Natural killer cell (primary cell): ENCODE measurements around the gene LGI1. TPM values are rescaled to one million over a fixed set of nuclear protein-coding genes. Genes with fewer than 3 reads are reported as not detected.

Source experiments
- ATAC-seq, 3 donors: fragments of 150-1000 bp in 2 of 3; fragments of 200-7000 bp in 1 of 3; cut with Tn5 transposase; 1 replicate in 1 of 3; 2 replicates in 2 of 3; pipeline ENCODE4 v1.10.0; 2021; ENCODE audit warnings: mild to moderate bottlenecking in 2 of 3, moderate library complexity in 2 of 3
- DNase-seq, 2 donors: peaks; one replicate each; pipeline versions ENCODE4 v3.0.0 to v3.0.0-alpha.2; 2013 to 2021; ENCODE audit warnings: mixed read lengths in 1 of 2
- H3K27ac ChIP-seq: one replicate; pipeline ENCODE4 v1.5.1; 2013; ENCODE audit warnings: mild to moderate bottlenecking, low read length
- H3K27me3 ChIP-seq: one replicate; pipeline ENCODE4 v1.6.1; 2013; ENCODE audit warnings: low read length; ENCODE audit not compliant: control insufficient read depth, insufficient read depth
- H3K36me3 ChIP-seq: one replicate; pipeline ENCODE4 v1.6.1; 2013; ENCODE audit warnings: low read length; ENCODE audit not compliant: control insufficient read depth, insufficient read depth
- H3K4me1 ChIP-seq: one replicate; pipeline ENCODE4 v1.6.1; 2013; ENCODE audit warnings: low read length; ENCODE audit not compliant: control insufficient read depth, insufficient read depth
- H3K4me3 ChIP-seq: one replicate; pipeline ENCODE4 v1.5.1; 2013; ENCODE audit warnings: low read length
- H3K9me3 ChIP-seq: one replicate; pipeline ENCODE4 v1.6.1; 2013; ENCODE audit warnings: low read length; ENCODE audit not compliant: control insufficient read depth, insufficient read depth
- H3K27ac Mint-ChIP-seq, 2 donors: one replicate each; pipeline ENCODE4 v1.8.0; 2022; ENCODE audit warnings: mild to moderate bottlenecking in 2 of 2, mixed read lengths in 2 of 2, moderate library complexity in 1 of 2
- H3K27me3 Mint-ChIP-seq, 2 donors: one replicate each; pipeline ENCODE4 v1.8.0; 2022; ENCODE audit warnings: low read depth in 2 of 2, mixed read lengths in 2 of 2
- H3K36me3 Mint-ChIP-seq: one replicate; pipeline ENCODE4 v1.8.0; 2022; ENCODE audit warnings: mixed read lengths
- H3K4me1 Mint-ChIP-seq, 2 donors: one replicate each; pipeline ENCODE4 v1.8.0; 2022; ENCODE audit warnings: mixed read lengths in 2 of 2
- H3K4me3 Mint-ChIP-seq: one replicate; pipeline ENCODE4 v1.8.0; 2022; ENCODE audit warnings: mild to moderate bottlenecking, moderate library complexity, mixed read lengths
- H3K9me3 Mint-ChIP-seq, 2 donors: one replicate each; pipeline ENCODE4 v1.8.0; 2022; ENCODE audit warnings: mixed read lengths in 2 of 2
- CTCF ChIP-seq: fragments of 200-600 bp; IDR thresholded peaks from one replicate; pipeline ENCODE4 v1.8.0; 2022; ENCODE audit warnings: antibody characterized with exemption
- WGBS: methylation state at CpG from one replicate; pipeline ENCODE4 v1.1.7; 2013; ENCODE audit warnings: missing lambda C conversion rate; ENCODE audit not compliant: insufficient coverage; 5-methylcytosine and 5-hydroxymethylcytosine counted together
- intact Hi-C: fragments of 100-400 bp; cut with micrococcal nuclease; formaldehyde crosslinking; loops from one replicate; pipeline ENCODE4 v1.14.2; 2022
- total RNA-seq, 4 donors: library from RNA; stranded (reverse); fragments of 120-200 nt in 1 of 4; gene quantifications; one replicate each; pipeline versions ENCODE4 v1.2.3 to v1.2.4, GENCODE V29; 2013 to 2022

LGI1 gene
- total RNA-seq, 3 donors from 2014 or later (not counting 1 experiment from before 2014, with no cell fraction given): not detected

GRCh38 chr10:93756118-93756517, 1.6 kb upstream of the LGI1 start:
- Histone ChIP-seq H3K4me1 (no peaks in the 10 kb centered on the region), H3K36me3 (no peaks in the 10 kb centered on the region), H3K27ac (no peak overlapping the region), H3K4me3 (no peak overlapping the region), H3K9me3 (no peaks in the 10 kb centered on the region), H3K27me3 (peaks cover 5% of the 10 kb centered on the region)
- intact Hi-C loops: no loop called here
- Mint-ChIP-seq H3K27ac (no peak overlapping the region), H3K4me3 (no peak overlapping the region), H3K9me3 (no peaks in the 10 kb centered on the region), H3K36me3 (no peaks in the 10 kb centered on the region), H3K27me3 (peaks cover 27 to 62% of the 10 kb centered on the region in 2 donors), H3K4me1 (peaks cover 6 to 9% of the 10 kb centered on the region in 2 donors)
- WGBS: 74% methylated on average over 3 of the region's 3 CpGs
- no peak for ATAC-seq
- DNase-seq: no peak
- TF ChIP-seq CTCF: no peak

- ATAC-seq (no peak), DNase-seq (no peak)
- no peaks in the 10 kb centered on the region for H3K9me3 Mint-ChIP-seq
- H3K4me1 Mint-ChIP-seq: peaks cover 0 to 2% of the 10 kb centered on the region in 2 donors
- H3K9me3 ChIP-seq: no peaks in the 10 kb centered on the region
- no peaks in the 10 kb centered on the region for H3K36me3 Mint-ChIP-seq
- no peak overlapping the region for H3K27ac ChIP-seq
- TF ChIP-seq CTCF: no peak
- H3K4me3 Mint-ChIP-seq: no peak overlapping the region
- no peak overlapping the region for H3K27ac Mint-ChIP-seq
- peaks cover 31 to 57% of the 10 kb centered on the region in 2 donors for H3K27me3 Mint-ChIP-seq
- H3K36me3 ChIP-seq: no peaks in the 10 kb centered on the region
- H3K27me3 ChIP-seq: peaks cover 5% of the 10 kb centered on the region
- no peaks in the 10 kb centered on the region for H3K4me1 ChIP-seq
- 61% methylated on average over 3 of the region's 5 CpGs for WGBS
- H3K4me3 ChIP-seq: no peak overlapping the region
- intact Hi-C loops: no loop called here
Observed at GRCh38 chr10:93757136-93757535, 600 bp upstream of the LGI1 start.

GRCh38 chr10:93758508-93758885, 761 bp downstream of the LGI1 start:
- H3K4me3 Mint-ChIP-seq: no peak overlapping the region
- no peaks in the 10 kb centered on the region for H3K9me3 Mint-ChIP-seq
- no peak for ATAC-seq
- Histone ChIP-seq H3K4me3 (no peak overlapping the region), H3K27me3 (peaks cover 5% of the 10 kb centered on the region), H3K4me1 (no peaks in the 10 kb centered on the region), H3K27ac (no peak overlapping the region), H3K36me3 (no peaks in the 10 kb centered on the region), H3K9me3 (no peaks in the 10 kb centered on the region)
- H3K27ac Mint-ChIP-seq: no peak overlapping the region
- H3K4me1 Mint-ChIP-seq: no peaks in the 10 kb centered on the region
- TF ChIP-seq CTCF: no peak
- intact Hi-C loops: no loop called here
- peaks cover 35 to 56% of the 10 kb centered on the region in 2 donors for H3K27me3 Mint-ChIP-seq
- WGBS: 61% methylated on average over 2 of the region's 5 CpGs
- DNase-seq: no peak
- H3K36me3 Mint-ChIP-seq: no peaks in the 10 kb centered on the region

- no peak for ATAC-seq
- TF ChIP-seq CTCF: no peak
- no peaks in the 10 kb centered on the region for H3K36me3 ChIP-seq
- Mint-ChIP-seq H3K36me3 (no peaks in the 10 kb centered on the region), H3K4me3 (no peak overlapping the region), H3K27me3 (peaks cover 35 to 55% of the 10 kb centered on the region in 2 donors), H3K4me1 (no peaks in the 10 kb centered on the region), H3K27ac (no peak overlapping the region), H3K9me3 (no peaks in the 10 kb centered on the region)
- DNase-seq: no peak
- no peak overlapping the region for H3K4me3 ChIP-seq
- H3K27ac ChIP-seq: no peak overlapping the region
- intact Hi-C loops: no loop called here
- H3K27me3 ChIP-seq: peaks cover 5% of the 10 kb centered on the region
- no peaks in the 10 kb centered on the region for H3K4me1 ChIP-seq
- WGBS: 90% methylated on average over 4 of the region's 4 CpGs
- no peaks in the 10 kb centered on the region for H3K9me3 ChIP-seq
Observed at GRCh38 chr10:93758891-93759410, 1.2 kb downstream of the LGI1 start.
